Spleen (tissue), 11 donors: ENCODE measurements around the gene RASSF5. TPM values are rescaled to one million over a fixed set of nuclear protein-coding genes. Genes with fewer than 3 reads are reported as not detected.

Experiments
- DNase-seq: peaks from one replicate; pipeline ENCODE4 v3.0.0-alpha.2; 2020
- H3K27ac ChIP-seq, 8 donors: fragments of 200-600 bp; sonication (generic) in 7 of 8; 1 replicate in 4 of 8; 2 replicates in 4 of 8; pipeline versions ENCODE4 v1.5.0 to v1.8.0; 2016 to 2021; ENCODE audit warnings: inconsistent platforms in 4 of 8, mild to moderate bottlenecking in 4 of 8, moderate library complexity in 1 of 8
- H3K27me3 ChIP-seq, 7 donors: fragments of 200-600 bp; sonication (generic) in 6 of 7; replicated peaks in 1 of 7; 1 replicate in 4 of 7; 2 replicates in 3 of 7; pipeline versions ENCODE4 v1.5.0 to v1.8.0; 2016 to 2021; ENCODE audit warnings: inconsistent platforms in 3 of 7, mild to moderate bottlenecking in 1 of 7
- H3K36me3 ChIP-seq, 6 donors: fragments of 200-600 bp; sonication (generic) in 5 of 6; 1 replicate in 4 of 6; 2 replicates in 2 of 6; pipeline versions ENCODE4 v1.5.0 to v1.8.0; 2016 to 2021; ENCODE audit warnings: inconsistent platforms in 2 of 6
- H3K4me1 ChIP-seq, 6 donors: fragments of 200-600 bp; sonication (generic) in 5 of 6; 1 replicate in 3 of 6; 2 replicates in 3 of 6; pipeline versions ENCODE4 v1.5.0 to v1.8.0; 2016 to 2021; ENCODE audit warnings: inconsistent platforms in 3 of 6
- H3K4me3 ChIP-seq, 8 donors: fragments of 200-600 bp; sonication (generic) in 7 of 8; 1 replicate in 4 of 8; 2 replicates in 4 of 8; pipeline versions ENCODE4 v1.5.0 to v1.8.0; 2016 to 2021; ENCODE audit warnings: inconsistent platforms in 4 of 8, mild to moderate bottlenecking in 4 of 8, moderate library complexity in 2 of 8
- H3K9me3 ChIP-seq, 8 donors: fragments of 200-600 bp; sonication (generic) in 7 of 8; 1 replicate in 4 of 8; 2 replicates in 4 of 8; pipeline versions ENCODE4 v1.5.0 to v1.8.0; 2016 to 2021; ENCODE audit warnings: inconsistent platforms in 4 of 8
- CTCF ChIP-seq, 11 experiments: fragments of 200-600 bp in 7 of 11; fragments of 450-650 bp in 4 of 11; sonication (generic) in 4 of 11; IDR thresholded peaks in 8 of 11; conservative IDR thresholded peaks in 3 of 11; 1 replicate in 7 of 11; 2 replicates in 4 of 11; pipeline versions ENCODE4 v1.4.0 to v1.8.0; 2016 to 2021; ENCODE audit warnings: antibody characterized with exemption in 11 of 11, inconsistent platforms in 4 of 11, mild to moderate bottlenecking in 1 of 11
- POLR2A ChIP-seq, 3 donors: fragments of 450-650 bp; IDR thresholded peaks; one replicate each; pipeline ENCODE4 v1.5.1; 2017; ENCODE audit warnings: antibody characterized with exemption in 3 of 3, mild to moderate bottlenecking in 1 of 3
- POLR2AphosphoS5 ChIP-seq, 3 donors: sonication (generic); formaldehyde crosslinking; IDR thresholded peaks; one replicate each; pipeline ENCODE4 v1.5.1; 2017; ENCODE audit warnings: antibody characterized with exemption in 3 of 3
- WGBS, 5 donors: extraction: QIAGEN DNeasy Blood & Tissue Kit in 3 of 5; methylation state at CpG; one replicate each; pipeline versions ENCODE4 v1.1.5 to v1.1.7; 2013 to 2018; 5-methylcytosine and 5-hydroxymethylcytosine counted together
- intact Hi-C: fragments of 100-400 bp; cut with DNase I; formaldehyde crosslinking; loops from one replicate; pipeline ENCODE4 v1.15.0; 2023; ENCODE audit warnings: low total_unique reads
- microRNA-seq, 3 donors: library from miRNA; unstranded; fragments of <30 nt; microRNA quantifications; one replicate each; pipeline versions ENCODE4 to v1.1.0, GENCODE V29; 2019 to 2020
- polyA plus RNA-seq, 3 donors: library from polyadenylated mRNA; stranded (reverse); fragments of 200-250 nt; gene quantifications; one replicate each; pipeline ENCODE4 v1.2.1, GENCODE V29; 2013
- small RNA-seq, 4 donors: library from RNA; depleted of rRNA; stranded (forward); fragments of <200 nt; gene quantifications; one replicate each; pipeline ENCODE3, GENCODE V24; 2016
- total RNA-seq, 7 donors: library from RNA; depleted of rRNA in 3 of 7; stranded (reverse); fragments of >200 nt in 3 of 7; fragmentation: NEBNext Ultra II Directional in 4 of 7; extraction: Animal tissue kit (Norgen Biotek cat#: 25700) in 4 of 7; gene quantifications; one replicate each; pipeline versions ENCODE4 v1.1.0 to v1.2.1, GENCODE V29; 2016 to 2021
- donor health status: healthy with polysubstance abuse.
- donor health status: DM: no; HTN: no; CAD: no; lungs with moderate emphysema.
- donor health status: DM: no; HTN: no; CAD: no.
- donor health status: Bipolar disorder and iron deficiency.
- donor health status: healthy.
- donor health status: DM: no; HTN: no; CAD: no.
- donor health status: DM: yes; HTN: yes; CAD: no.

Gene RASSF5
- total and polyA plus RNA-seq, 10 donors, result 32.2 to 168 (median 127) TPM

GRCh38 chr1:206635080-206635977 is 128.0 kb downstream of the RASSF5 start, which contains the start of gene DYRK3:
Gene DYRK3 (plus strand): TSS chr1:206635536. CDS start chr1:206635704, 168 bp downstream.
- Histone ChIP-seq H3K4me1 (peaks cover 8 to 46% (median 28%) of the 10 kb centered on the region in 6 donors), H3K9me3 (no peaks in the 10 kb centered on the region), H3K27ac (peak within 1 kb of the TSS in 7 of 8 donors; percentile 56 to 80 (median 68)), H3K4me3 (peak within 1 kb of the TSS; percentile 68 to 96 (median 86)), H3K27me3 (peaks cover 0 to 11% (median 0%) of the 10 kb centered on the region in 7 donors), H3K36me3 (no peaks in the 10 kb centered on the region)
- intact Hi-C loops, result loop anchor here (10.0 kb wide), 2 partner anchors 279 to 349 kb away; no protein-coding TSS in a partner anchor
- TF ChIP-seq POLR2A (IDR thresholded peaks at IDR 0.05) (peak in 1 of 3 donors; percentile 56), CTCF (IDR thresholded peaks at IDR 0.05 in 8 of 11, conservative IDR thresholded peaks at IDR 0.05 in 3 of 11) (peak in 7 of 11 experiments; percentile 5 to 49 (median 31)), POLR2AphosphoS5 (IDR thresholded peaks at IDR 0.05) (peak; percentile 91 to 97 (median 92))
- 0 to 1% (median 1%) methylated on average over 43 to 84 of the region's 84 CpGs for whole genome bisulfite sequencing, 5 donors
- peak; percentile 97 for DNase-seq

GRCh38 chr1:206635978-206636345 is 128.6 kb downstream of the RASSF5 start:
- H3K4me1 ChIP-seq, result peaks cover 8 to 43% (median 28%) of the 10 kb centered on the region in 6 donors
- peak overlapping the region; percentile 68 to 96 (median 86) for H3K4me3 ChIP-seq
- no peaks in the 10 kb centered on the region for H3K9me3 ChIP-seq
- intact Hi-C loops, result loop anchor here (10.0 kb wide), 2 partner anchors 279 to 349 kb away; no protein-coding TSS in a partner anchor
- no peak for DNase-seq
- no peak for TF ChIP-seq POLR2AphosphoS5 (IDR thresholded peaks at IDR 0.05)
- no peak for TF ChIP-seq POLR2A (IDR thresholded peaks at IDR 0.05)
- TF ChIP-seq CTCF (IDR thresholded peaks at IDR 0.05 in 8 of 11, conservative IDR thresholded peaks at IDR 0.05 in 3 of 11), result no peak
- no peaks in the 10 kb centered on the region for H3K36me3 ChIP-seq
- WGBS, 5 donors, result 2 to 3% (median 3%) methylated on average over 13 to 14 of the region's 14 CpGs
- H3K27ac ChIP-seq, result peak overlapping the region in 7 of 8 donors; percentile 56 to 80 (median 68)
- peaks cover 0 to 11% (median 0%) of the 10 kb centered on the region in 7 donors for H3K27me3 ChIP-seq

- peaks cover 8 to 38% (median 28%) of the 10 kb centered on the region in 6 donors for H3K4me1 ChIP-seq
- 48 to 61% (median 57%) methylated on average over 4 of the region's 4 CpGs for WGBS, 5 donors
- TF ChIP-seq CTCF (IDR thresholded peaks at IDR 0.05 in 8 of 11, conservative IDR thresholded peaks at IDR 0.05 in 3 of 11) (no peak), POLR2A (IDR thresholded peaks at IDR 0.05) (no peak), POLR2AphosphoS5 (IDR thresholded peaks at IDR 0.05) (no peak)
- no peaks in the 10 kb centered on the region for H3K36me3 ChIP-seq
- H3K27ac ChIP-seq, result peak overlapping the region in 2 of 8 donors; percentile 2 to 11
- no peak for DNase-seq
- H3K27me3 ChIP-seq, result peaks cover 0 to 11% (median 0%) of the 10 kb centered on the region in 7 donors
- no peaks in the 10 kb centered on the region for H3K9me3 ChIP-seq
- intact Hi-C loops, result loop anchor here (10.0 kb wide), 2 partner anchors 278 to 348 kb away; no protein-coding TSS in a partner anchor
- peak overlapping the region in 2 of 8 donors; percentile 90 to 96 for H3K4me3 ChIP-seq
These were observed 129.3 kb downstream of the RASSF5 start for GRCh38 chr1:206636671-206637070.

- Histone ChIP-seq H3K4me3 (no peak overlapping the region), H3K9me3 (no peaks in the 10 kb centered on the region), H3K36me3 (no peaks in the 10 kb centered on the region), H3K4me1 (peaks cover 8 to 38% (median 28%) of the 10 kb centered on the region in 6 donors), H3K27me3 (peaks cover 0 to 11% (median 0%) of the 10 kb centered on the region in 7 donors), H3K27ac (peak overlapping the region in 1 of 8 donors; percentile 2)
- no peak for TF ChIP-seq POLR2A (IDR thresholded peaks at IDR 0.05)
- DNase-seq, result no peak
- intact Hi-C loops, result loop anchor here (10.0 kb wide), 2 partner anchors 277 to 347 kb away; no protein-coding TSS in a partner anchor
These were observed 130.3 kb downstream of the RASSF5 start for GRCh38 chr1:206637605-206638004.

Small RNA genes lying within 50 kb of the gene (microRNA-seq; reads per million reads assigned to microRNA genes)
- gene MIR6769B, result 1.1 to 4.3 (median 1.8) reads per million in 3 donors

Small RNA genes lying within 50 kb of the gene (small RNA-seq; reads per million reads assigned to genes)
- gene MIR6769B, result 0.07 to 0.68 (median 0.16) reads per million in 4 donors

Other genes with a start within 250 kb of the RASSF5 start
- 10 to 100 TPM; 20.1 to 37.3 (median 35.1) TPM for gene IKBKE, start 37.1 kb upstream of the RASSF5 start, total RNA-seq
- gene IKBKE, start 37.1 kb upstream of the RASSF5 start, polyA plus RNA-seq, result 10 to 100 TPM; 11.3 to 23.2 (median 17.0) TPM
- gene EIF2D, start 104.9 kb downstream of the RASSF5 start, total RNA-seq, result 10 to 100 TPM; 38.7 to 48.6 (median 43.0) TPM
- gene EIF2D, start 104.9 kb downstream of the RASSF5 start, polyA plus RNA-seq, result 10 to 100 TPM; 41.8 to 51.6 (median 50.0) TPM
- 1 to 10 TPM; 2.4 to 6.6 (median 4.3) TPM for gene DYRK3, start 128.0 kb downstream of the RASSF5 start, total RNA-seq
- 1 to 10 TPM in 1 of 3 donors, under 1 TPM in 2; 0.65 to 1.4 (median 0.89) TPM for gene DYRK3, start 128.0 kb downstream of the RASSF5 start, polyA plus RNA-seq
- 100 to 1,000 TPM in 5 of 7 donors, 10 to 100 TPM in 2; 82.0 to 129 (median 104) TPM for gene MAPKAPK2, start 177.4 kb downstream of the RASSF5 start, total RNA-seq
- 10 to 100 TPM; 42.2 to 68.1 (median 53.4) TPM for gene MAPKAPK2, start 177.4 kb downstream of the RASSF5 start, polyA plus RNA-seq